CD14-positive monocyte (primary cell): Measurements from ENCODE around the gene TMEM259. TPM values are rescaled to one million over a fixed set of nuclear protein-coding genes. Genes with fewer than 3 reads are reported as not detected.

Experiments
- DNase-seq, 3 donors: peaks; one replicate each; pipeline ENCODE4 v3.0.0-alpha.2; 2011 to 2022
- H2AFZ ChIP-seq: 2 replicates; pipeline ENCODE4 v1.6.0; 2012; ENCODE audit warnings: mild to moderate bottlenecking, low read depth, low read length, inconsistent platforms; ENCODE audit not compliant: insufficient read depth, poor library complexity, severe bottlenecking
- H3K27ac ChIP-seq, 2 donors: 1 replicate in 1 of 2; 2 replicates in 1 of 2; pipeline ENCODE4 v1.5.1; 2012 to 2013; ENCODE audit warnings: low read length in 2 of 2, control low read depth in 1 of 2, inconsistent platforms in 1 of 2, low read depth in 1 of 2, mild to moderate bottlenecking in 1 of 2
- H3K27me3 ChIP-seq, 2 donors: one replicate each; pipeline versions ENCODE4 v1.6.0 to v1.6.1; 2011 to 2013; ENCODE audit warnings: low read length in 2 of 2; ENCODE audit not compliant: control insufficient read depth in 2 of 2, insufficient read depth in 2 of 2
- H3K36me3 ChIP-seq, 2 donors: replicated peaks in 1 of 2; 1 replicate in 1 of 2; 2 replicates in 1 of 2; pipeline versions ENCODE4 v1.5.1 to v1.6.1; 2012 to 2013; ENCODE audit warnings: low read length in 2 of 2, control low read depth in 1 of 2, inconsistent platforms in 1 of 2, mild to moderate bottlenecking in 1 of 2; ENCODE audit not compliant: insufficient read depth in 2 of 2, control insufficient read depth in 1 of 2
- H3K4me1 ChIP-seq, 2 donors: 1 replicate in 1 of 2; 2 replicates in 1 of 2; pipeline versions ENCODE4 v1.5.1 to v1.6.1; 2012 to 2013; ENCODE audit warnings: low read length in 2 of 2, control low read depth in 1 of 2, inconsistent platforms in 1 of 2, mild to moderate bottlenecking in 1 of 2, moderate library complexity in 1 of 2; ENCODE audit not compliant: insufficient read depth in 2 of 2, control insufficient read depth in 1 of 2
- H3K4me2 ChIP-seq: replicated peaks from 2 replicates; pipeline ENCODE3; 2012; ENCODE audit warnings: low read length, moderate library complexity, mild to moderate bottlenecking; ENCODE audit not compliant: poor library complexity, severe bottlenecking; ENCODE audit errors: extremely low read depth
- H3K4me3 ChIP-seq, 3 experiments: fragments of 200-600 bp in 1 of 3; sonication (generic) in 1 of 3; replicated peaks in 1 of 3; 1 replicate in 2 of 3; 2 replicates in 1 of 3; pipeline ENCODE4 v1.5.1; 2011 to 2013; ENCODE audit warnings: low read length in 3 of 3, mild to moderate bottlenecking in 3 of 3, control low read depth in 2 of 3, low read depth in 2 of 3, inconsistent platforms in 1 of 3, moderate library complexity in 1 of 3
- H3K79me2 ChIP-seq: 2 replicates; pipeline ENCODE4 v1.6.0; 2012; ENCODE audit warnings: mild to moderate bottlenecking, control low read depth, inconsistent platforms, low read length, moderate library complexity; ENCODE audit not compliant: insufficient read depth
- H3K9ac ChIP-seq: 2 replicates; pipeline ENCODE4 v1.6.0; 2017; ENCODE audit warnings: low read length, mild to moderate bottlenecking; ENCODE audit not compliant: insufficient read depth, poor library complexity, severe bottlenecking
- H3K9me3 ChIP-seq, 2 donors: replicated peaks in 1 of 2; 1 replicate in 1 of 2; 2 replicates in 1 of 2; pipeline versions ENCODE4 v1.5.1 to v1.6.1; 2012 to 2013; ENCODE audit warnings: low read length in 2 of 2, control low read depth in 1 of 2; ENCODE audit not compliant: control insufficient read depth in 1 of 2, insufficient read depth in 1 of 2
- H4K20me1 ChIP-seq: 2 replicates; pipeline ENCODE4 v1.6.0; 2012; ENCODE audit warnings: mild to moderate bottlenecking, low read length, control low read depth, moderate library complexity; ENCODE audit not compliant: insufficient read depth
- H3K27ac Mint-ChIP-seq, 7 donors: one replicate each; pipeline ENCODE4 v1.8.0; 2020; ENCODE audit warnings: mild to moderate bottlenecking in 7 of 7, mixed read lengths in 7 of 7, moderate library complexity in 6 of 7, inconsistent platforms in 2 of 7
- H3K27me3 Mint-ChIP-seq, 3 donors: one replicate each; pipeline ENCODE4 v1.8.0; 2021 to 2022; ENCODE audit warnings: low read depth in 3 of 3, mild to moderate bottlenecking in 3 of 3, mixed read lengths in 3 of 3, moderate library complexity in 3 of 3, inconsistent platforms in 1 of 3
- H3K36me3 Mint-ChIP-seq, 2 donors: one replicate each; pipeline ENCODE4 v1.8.0; 2020; ENCODE audit warnings: mixed read lengths in 2 of 2, inconsistent platforms in 1 of 2, mild to moderate bottlenecking in 1 of 2
- H3K4me1 Mint-ChIP-seq: one replicate; pipeline ENCODE4 v1.8.0; 2020; ENCODE audit warnings: mild to moderate bottlenecking, mixed read lengths
- H3K4me3 Mint-ChIP-seq, 2 donors: one replicate each; pipeline ENCODE4 v1.8.0; 2020; ENCODE audit warnings: mild to moderate bottlenecking in 2 of 2, mixed read lengths in 2 of 2, moderate library complexity in 1 of 2
- H3K9me3 Mint-ChIP-seq, 7 donors: one replicate each; pipeline ENCODE4 v1.8.0; 2020 to 2022; ENCODE audit warnings: mixed read lengths in 7 of 7, mild to moderate bottlenecking in 6 of 7, moderate library complexity in 6 of 7, inconsistent platforms in 2 of 7
- CTCF ChIP-seq: fragments of 200-600 bp; IDR thresholded peaks from one replicate; pipeline ENCODE4 v1.8.0; 2022; ENCODE audit warnings: antibody characterized with exemption, mild to moderate bottlenecking
- WGBS: methylation state at CpG from one replicate; pipeline ENCODE4 v1.1.5; 2013; ENCODE audit warnings: missing lambda C conversion rate; ENCODE audit not compliant: insufficient coverage; 5-methylcytosine and 5-hydroxymethylcytosine counted together
- intact Hi-C, 2 donors: fragments of 100-400 bp; cut with micrococcal nuclease; formaldehyde crosslinking; loops; one replicate each; pipeline versions ENCODE4 v1.15.0 to v1.15.1; 2023
- polyA plus RNA-seq, 3 donors: library from polyadenylated mRNA; depleted of rRNA in 1 of 3; unstranded in 2 of 3; stranded (reverse) in 1 of 3; fragments of 300-500 nt in 2 of 3; fragments of >200 nt in 1 of 3; fragmentation: Illumina TruSeq in 2 of 3; gene quantifications; 1 replicate in 2 of 3; 2 replicates in 1 of 3; pipeline ENCODE4 v1.2.3, GENCODE V29; 2012 to 2021

Gene TMEM259
- polyA plus RNA-seq, 3 donors = 37.4 to 417 (median 45.0) TPM

DNA sequence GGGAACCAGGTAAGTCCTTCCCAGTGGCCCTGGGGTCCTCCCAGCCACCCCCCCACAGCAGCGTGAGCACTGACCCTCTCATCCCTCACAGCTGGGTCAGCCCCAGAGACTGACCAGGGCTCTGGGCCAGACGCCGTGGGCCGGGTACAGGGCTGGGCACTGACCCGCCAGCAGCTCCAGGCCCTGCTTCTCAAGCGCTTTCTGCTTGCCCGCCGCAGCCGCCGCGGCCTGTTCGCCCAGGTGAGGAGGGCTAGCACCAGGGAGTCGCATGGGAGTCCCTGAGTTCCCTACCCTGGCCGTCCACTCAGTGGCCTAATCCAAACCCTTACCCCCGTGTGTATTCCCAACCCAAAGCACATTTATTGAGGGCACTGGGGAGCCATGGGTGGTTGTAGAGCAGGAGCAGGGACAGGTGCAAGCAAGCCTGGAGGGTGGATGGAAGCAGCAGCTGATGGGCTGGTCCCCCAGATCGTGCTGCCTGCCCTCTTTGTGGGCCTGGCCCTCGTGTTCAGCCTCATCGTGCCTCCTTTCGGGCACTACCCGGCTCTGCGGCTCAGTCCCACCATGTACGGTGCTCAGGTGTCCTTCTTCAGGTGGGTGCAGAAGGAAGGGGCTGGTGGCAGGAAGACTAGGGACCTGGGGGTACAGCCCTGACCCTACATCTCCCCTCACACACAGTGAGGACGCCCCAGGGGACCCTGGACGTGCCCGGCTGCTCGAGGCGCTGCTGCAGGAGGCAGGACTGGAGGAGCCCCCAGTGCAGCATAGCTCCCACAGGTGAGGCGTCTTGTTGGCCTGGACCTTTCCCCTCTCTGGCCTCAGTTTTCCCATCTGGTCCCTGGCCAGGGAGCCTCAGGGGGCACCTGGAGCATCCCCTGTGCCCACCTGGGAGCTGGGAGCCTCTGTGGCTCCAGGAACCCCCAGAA lies 33.4 kb upstream of the TMEM259 start:
- H3K4me3 ChIP-seq = no peak overlapping the region
- peaks cover 0 to 9% (median 0%) of the 10 kb centered on the region in 3 donors for H3K27me3 Mint-ChIP-seq
- no peak overlapping the region for H3K27ac ChIP-seq
- H3K4me2 ChIP-seq = no peak overlapping the region
- H3K4me1 ChIP-seq = no peaks in the 10 kb centered on the region
- peaks cover 17 to 34% (median 28%) of the 10 kb centered on the region in 7 donors for H3K9me3 Mint-ChIP-seq
- no peak overlapping the region for H3K9ac ChIP-seq
- no peak overlapping the region for H3K4me3 Mint-ChIP-seq
- H4K20me1 ChIP-seq = peaks cover 10% of the 10 kb centered on the region
- peaks cover 56 to 63% of the 10 kb centered on the region in 2 donors for H3K36me3 Mint-ChIP-seq
- H3K9me3 ChIP-seq = peaks cover 21 to 25% of the 10 kb centered on the region in 2 donors
- H3K4me1 Mint-ChIP-seq = peaks cover 3% of the 10 kb centered on the region
- TF ChIP-seq CTCF = no peak
- DNase-seq = no peak
- peak overlapping the region in 1 of 7 donors; percentile 30 for H3K27ac Mint-ChIP-seq
- H2AFZ ChIP-seq = no peak overlapping the region
- H3K27me3 ChIP-seq = no peaks in the 10 kb centered on the region
- H3K79me2 ChIP-seq = no peaks in the 10 kb centered on the region
- intact Hi-C loops = no loop called here
- peaks cover 52 to 72% of the 10 kb centered on the region in 2 donors for H3K36me3 ChIP-seq
- 94% methylated on average over 13 of the region's 28 CpGs for WGBS

DNA sequence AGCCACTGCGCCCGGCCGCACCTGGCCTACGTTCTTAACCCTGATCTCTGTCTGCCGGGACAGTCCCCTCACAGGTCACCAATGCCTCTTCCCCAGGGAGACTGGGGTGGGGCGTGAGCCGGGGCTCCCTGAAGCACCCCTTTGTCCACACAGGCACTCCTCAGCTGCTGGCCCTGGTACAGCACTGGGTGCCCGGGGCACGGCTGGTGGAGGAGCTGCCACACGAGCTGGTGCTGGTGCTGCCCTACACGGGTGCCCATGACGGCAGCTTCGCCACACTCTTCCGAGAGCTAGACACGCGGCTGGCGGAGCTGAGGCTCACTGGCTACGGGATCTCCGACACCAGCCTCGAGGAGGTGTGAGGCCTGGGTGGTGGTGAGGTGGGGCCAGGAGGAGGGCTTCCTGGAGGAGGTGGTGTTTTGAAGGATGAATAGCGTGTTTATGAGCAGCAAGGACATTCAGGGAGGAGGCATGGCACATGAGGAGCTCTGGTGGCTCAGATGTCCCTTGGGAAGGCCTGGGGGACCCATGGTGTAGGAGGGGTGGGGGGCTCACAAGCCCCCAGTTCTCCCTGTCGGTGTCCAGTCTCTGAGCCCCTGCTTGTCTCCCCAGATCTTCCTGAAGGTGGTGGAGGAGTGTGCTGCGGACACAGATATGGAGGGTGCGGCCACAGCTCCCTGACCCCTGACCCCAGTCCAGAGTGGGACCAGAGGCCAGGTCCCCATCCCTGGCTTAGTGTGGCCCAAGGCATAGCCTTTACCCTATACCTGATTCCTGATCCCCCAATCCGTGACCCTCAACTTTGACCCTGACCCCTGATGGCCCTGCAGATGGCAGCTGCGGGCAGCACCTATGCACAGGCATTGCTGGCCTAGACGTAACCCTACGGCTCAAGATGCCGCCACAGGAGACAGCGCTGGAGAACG lies 32.5 kb upstream of the TMEM259 start:
- Mint-ChIP-seq H3K9me3 (peaks cover 17 to 33% (median 24%) of the 10 kb centered on the region in 7 donors), H3K27me3 (peaks cover 0 to 9% (median 0%) of the 10 kb centered on the region in 3 donors), H3K27ac (peak overlapping the region in 1 of 7 donors; percentile 11), H3K36me3 (peaks cover 53 to 63% of the 10 kb centered on the region in 2 donors), H3K4me3 (no peak overlapping the region), H3K4me1 (peaks cover 3% of the 10 kb centered on the region)
- no peaks in the 10 kb centered on the region for H3K27me3 ChIP-seq
- H3K36me3 ChIP-seq = peaks cover 48 to 73% of the 10 kb centered on the region in 2 donors
- H3K9me3 ChIP-seq = peaks cover 20 to 21% of the 10 kb centered on the region in 2 donors
- H3K9ac ChIP-seq = no peak overlapping the region
- H2AFZ ChIP-seq = no peak overlapping the region
- no peak overlapping the region for H3K4me2 ChIP-seq
- H3K79me2 ChIP-seq = no peaks in the 10 kb centered on the region
- no peaks in the 10 kb centered on the region for H3K4me1 ChIP-seq
- no peak overlapping the region for H3K27ac ChIP-seq
- WGBS = 94% methylated on average over 30 of the region's 31 CpGs
- intact Hi-C loops = no loop called here
- no peak for DNase-seq
- no peak for TF ChIP-seq CTCF
- no peak overlapping the region for H3K4me3 ChIP-seq
- H4K20me1 ChIP-seq = peaks cover 15% of the 10 kb centered on the region
